Measurements from ENCODE around the gene ALOX5. TPM values are rescaled to one million over a fixed set of nuclear protein-coding genes. Genes with fewer than 3 reads are reported as not detected.

Gene ALOX5
- total RNA-seq, 1 experiment from 2014 or later = not detected

DNA sequence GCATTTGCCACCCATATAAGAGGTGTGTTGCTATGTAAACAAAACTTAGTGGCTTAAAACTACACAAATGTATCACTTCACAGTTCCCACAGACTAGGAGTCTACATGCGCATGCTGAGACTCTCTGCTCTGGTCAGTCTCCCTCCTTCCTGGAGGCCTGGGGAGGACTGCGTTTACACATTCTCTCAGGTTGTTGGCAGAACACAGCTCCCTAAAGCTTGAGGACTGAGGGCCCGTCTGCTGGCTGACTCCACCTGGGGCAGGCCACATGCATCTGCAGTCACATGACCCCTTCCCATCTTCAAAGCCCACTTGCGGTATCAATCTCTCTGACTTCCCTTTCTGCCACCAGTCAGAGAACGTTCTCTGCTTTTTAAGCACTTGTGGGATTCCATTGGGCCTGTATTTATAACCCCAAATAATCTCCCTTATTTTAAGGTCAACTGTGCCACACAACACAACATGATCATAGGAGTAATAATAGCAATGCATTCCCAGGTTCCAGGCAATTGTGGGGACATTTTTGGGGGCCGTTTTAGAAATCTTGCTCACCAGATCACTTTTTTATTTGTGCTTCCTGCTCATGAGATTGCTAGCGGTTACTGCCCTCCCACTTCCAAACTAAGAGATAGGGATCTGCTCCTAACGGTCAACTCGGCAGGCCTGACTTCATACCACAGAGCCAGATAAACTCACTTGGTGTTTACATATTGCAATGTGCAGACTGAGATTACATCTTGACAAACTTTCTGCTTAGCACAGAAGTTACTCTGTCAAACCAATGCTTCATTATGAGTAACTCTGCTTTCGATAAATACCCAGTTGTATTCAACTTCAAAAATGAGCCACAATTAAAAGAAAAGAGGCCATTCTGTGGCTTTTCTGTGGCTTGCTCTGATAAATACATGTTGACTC, 96.3 kb downstream of the ALOX5 start:
- H3K36me3 ChIP-seq (ENCODE audit: insufficient read depth, low read length, poor library complexity, severe bottlenecking) = no peaks in the 10 kb centered on the region
- no peaks in the 10 kb centered on the region for H3K9me3 ChIP-seq (ENCODE audit: low read depth, low read length, poor library complexity, severe bottlenecking)
- H3K27ac ChIP-seq (ENCODE audit: low read depth, low read length, poor library complexity, severe bottlenecking) = no peak overlapping the region
- CTCF ChIA-PET = no interaction called here
- intact Hi-C loops (cut with micrococcal nuclease; ENCODE audit: unreplicated experiment) = no loop called here
- no peaks in the 10 kb centered on the region for H3K4me1 ChIP-seq (ENCODE audit: insufficient read depth, low read length, poor library complexity, severe bottlenecking)
- no TSS peak for BruUV-seq (replicated peaks)
- POLR2A ChIA-PET (ENCODE audit: low non-redundant PET) = no interaction called here
- no peaks in the 10 kb centered on the region for H3K27me3 ChIP-seq (replicated peaks; ENCODE audit: insufficient read depth, low read depth, low read length, poor library complexity)
- no peak overlapping the region for H3K4me3 ChIP-seq (ENCODE audit: low read depth, low read length, poor library complexity, severe bottlenecking)
- no peak for TF ChIP-seq EZH2 (IDR thresholded peaks at IDR 0.05; ENCODE audit: borderline replicate concordance, low read depth, low read length, poor library complexity, severe bottlenecking)
- TF ChIP-seq, protein P1, sequence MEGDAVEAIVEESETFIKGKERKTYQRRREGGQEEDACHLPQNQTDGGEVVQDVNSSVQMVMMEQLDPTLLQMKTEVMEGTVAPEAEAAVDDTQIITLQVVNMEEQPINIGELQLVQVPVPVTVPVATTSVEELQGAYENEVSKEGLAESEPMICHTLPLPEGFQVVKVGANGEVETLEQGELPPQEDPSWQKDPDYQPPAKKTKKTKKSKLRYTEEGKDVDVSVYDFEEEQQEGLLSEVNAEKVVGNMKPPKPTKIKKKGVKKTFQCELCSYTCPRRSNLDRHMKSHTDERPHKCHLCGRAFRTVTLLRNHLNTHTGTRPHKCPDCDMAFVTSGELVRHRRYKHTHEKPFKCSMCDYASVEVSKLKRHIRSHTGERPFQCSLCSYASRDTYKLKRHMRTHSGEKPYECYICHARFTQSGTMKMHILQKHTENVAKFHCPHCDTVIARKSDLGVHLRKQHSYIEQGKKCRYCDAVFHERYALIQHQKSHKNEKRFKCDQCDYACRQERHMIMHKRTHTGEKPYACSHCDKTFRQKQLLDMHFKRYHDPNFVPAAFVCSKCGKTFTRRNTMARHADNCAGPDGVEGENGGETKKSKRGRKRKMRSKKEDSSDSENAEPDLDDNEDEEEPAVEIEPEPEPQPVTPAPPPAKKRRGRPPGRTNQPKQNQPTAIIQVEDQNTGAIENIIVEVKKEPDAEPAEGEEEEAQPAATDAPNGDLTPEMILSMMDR (conservative IDR thresholded peaks at IDR 0.05; ENCODE audit: low read depth, low read length) = no peak
- no peak for DNase-seq (ENCODE audit: low spot score)

DNA sequence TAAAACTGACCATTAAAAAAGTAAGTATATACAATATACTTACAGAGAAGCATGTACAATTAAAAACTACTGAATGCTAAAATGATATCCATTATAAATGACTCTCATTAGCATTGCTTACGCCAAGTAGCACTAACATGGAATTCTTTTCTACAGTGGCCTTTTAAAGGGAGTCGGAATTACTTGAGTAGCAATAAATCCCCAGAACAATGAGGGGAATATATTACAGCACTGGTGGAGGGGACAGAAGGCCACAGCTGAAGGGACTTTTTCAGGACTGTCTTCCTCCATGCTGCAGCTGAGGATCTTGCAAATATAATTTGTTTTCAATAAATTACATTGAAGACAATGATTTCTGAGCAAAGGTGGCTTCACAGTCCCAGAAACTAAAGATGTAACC, 97.0 kb downstream of the ALOX5 start:
- Histone ChIP-seq H3K4me3 (ENCODE audit: low read depth, low read length, poor library complexity, severe bottlenecking) (no peak overlapping the region), H3K27ac (ENCODE audit: low read depth, low read length, poor library complexity, severe bottlenecking) (no peak overlapping the region), H3K27me3 (replicated peaks; ENCODE audit: insufficient read depth, low read depth, low read length, poor library complexity) (no peaks in the 10 kb centered on the region), H3K9me3 (ENCODE audit: low read depth, low read length, poor library complexity, severe bottlenecking) (no peaks in the 10 kb centered on the region), H3K36me3 (ENCODE audit: insufficient read depth, low read length, poor library complexity, severe bottlenecking) (no peaks in the 10 kb centered on the region), H3K4me1 (ENCODE audit: insufficient read depth, low read length, poor library complexity, severe bottlenecking) (no peaks in the 10 kb centered on the region)
- DNase-seq (ENCODE audit: low spot score) = no peak
- ChIA-PET CTCF (no interaction called here), POLR2A (ENCODE audit: low non-redundant PET) (no interaction called here)
- intact Hi-C loops (cut with micrococcal nuclease; ENCODE audit: unreplicated experiment) = no loop called here
- BruUV-seq (replicated peaks) = no TSS peak
- TF ChIP-seq, protein P1 (conservative IDR thresholded peaks at IDR 0.05; ENCODE audit: low read depth, low read length) = no peak
- no peak for TF ChIP-seq EZH2 (IDR thresholded peaks at IDR 0.05; ENCODE audit: borderline replicate concordance, low read depth, low read length, poor library complexity, severe bottlenecking)

DNA sequence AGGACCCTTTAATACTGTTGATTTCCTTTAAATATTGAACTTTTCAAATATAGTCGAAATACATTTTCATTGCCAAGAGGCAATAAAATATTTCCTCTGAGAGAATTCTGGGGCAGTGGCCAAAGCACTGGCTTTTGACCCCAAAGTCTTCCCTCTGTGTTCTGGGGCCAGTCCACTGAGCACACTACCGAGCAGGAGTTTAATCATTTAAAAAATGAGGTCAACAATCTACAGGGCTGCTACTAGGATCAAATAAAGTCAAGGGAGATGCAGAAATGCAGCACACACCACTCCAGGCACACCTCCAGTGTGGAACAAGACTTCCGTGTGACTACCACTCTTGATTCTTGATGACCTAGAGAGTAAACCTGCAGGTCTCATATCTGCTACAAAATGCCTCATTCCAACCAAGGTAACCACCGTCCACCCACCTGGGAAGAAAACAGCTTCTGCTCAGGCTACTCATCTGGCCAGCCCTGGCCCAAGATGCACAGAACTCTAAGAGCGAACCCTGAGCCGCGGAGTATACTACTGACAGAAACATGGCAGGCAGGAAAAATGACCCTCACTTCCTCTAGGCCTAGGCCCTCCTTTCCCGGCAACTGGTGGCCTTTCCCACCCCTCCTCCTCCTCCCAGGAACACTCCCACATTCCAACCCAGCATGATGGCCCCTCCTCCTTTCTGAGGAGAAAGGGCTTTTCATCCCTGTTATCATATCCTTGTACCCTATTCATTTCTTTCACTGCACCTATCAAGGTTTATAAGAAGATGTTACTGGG, 97.7 kb downstream of the ALOX5 start:
- Histone ChIP-seq H3K27ac (ENCODE audit: low read depth, low read length, poor library complexity, severe bottlenecking) (no peak overlapping the region), H3K27me3 (replicated peaks; ENCODE audit: insufficient read depth, low read depth, low read length, poor library complexity) (no peaks in the 10 kb centered on the region), H3K4me1 (ENCODE audit: insufficient read depth, low read length, poor library complexity, severe bottlenecking) (no peaks in the 10 kb centered on the region), H3K4me3 (ENCODE audit: low read depth, low read length, poor library complexity, severe bottlenecking) (no peak overlapping the region), H3K36me3 (ENCODE audit: insufficient read depth, low read length, poor library complexity, severe bottlenecking) (no peaks in the 10 kb centered on the region), H3K9me3 (ENCODE audit: low read depth, low read length, poor library complexity, severe bottlenecking) (no peaks in the 10 kb centered on the region)
- BruUV-seq (replicated peaks) = no TSS peak
- TF ChIP-seq EZH2 (IDR thresholded peaks at IDR 0.05; ENCODE audit: borderline replicate concordance, low read depth, low read length, poor library complexity, severe bottlenecking) = no peak
- TF ChIP-seq, protein P1 (conservative IDR thresholded peaks at IDR 0.05; ENCODE audit: low read depth, low read length) = no peak
- ChIA-PET CTCF (no interaction called here), POLR2A (ENCODE audit: low non-redundant PET) (no interaction called here)
- DNase-seq (ENCODE audit: low spot score) = no peak
- intact Hi-C loops (cut with micrococcal nuclease; ENCODE audit: unreplicated experiment) = no loop called here
